Measurements from ENCODE around the gene CSTF1.

CSTF1 gene

DNA sequence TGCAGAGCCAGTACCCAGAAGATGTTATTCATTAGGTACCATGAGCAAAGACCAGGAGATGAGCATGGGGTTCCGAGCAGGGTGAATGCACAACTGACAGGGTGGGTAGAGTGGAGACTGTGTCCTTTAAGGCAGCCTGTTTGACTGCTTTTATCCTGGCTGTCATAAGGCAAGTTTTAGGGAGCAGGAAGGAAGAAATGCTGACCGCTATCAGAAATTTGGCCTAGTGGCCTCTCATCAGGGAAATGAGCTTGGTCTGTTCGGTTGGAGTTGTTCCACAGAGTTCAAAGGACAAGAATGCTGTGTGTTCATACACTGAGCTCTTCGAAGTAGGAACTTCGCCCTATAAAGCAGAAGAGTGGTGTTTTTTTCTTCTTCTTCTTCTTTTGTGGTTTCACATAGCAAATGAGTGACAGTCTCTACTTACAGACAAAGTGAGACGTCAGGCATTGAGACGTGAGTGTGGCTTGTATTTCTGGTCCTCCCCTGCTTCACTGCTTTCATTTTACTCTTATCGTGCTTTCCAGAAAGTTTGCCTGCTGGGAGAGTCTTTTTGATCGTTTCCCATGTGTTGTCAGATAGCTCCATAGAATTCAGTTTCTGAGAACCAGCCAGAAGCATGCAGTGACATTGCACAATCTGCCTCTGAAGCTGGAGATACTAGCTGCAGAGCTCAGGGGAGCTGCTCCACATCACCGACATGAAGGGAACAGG is 19.5 kb downstream of the CSTF1 start, which contains the start of gene CASS4:
Gene CASS4, plus strand, starts transcription at position 502 of the 714 bp plus-strand sequence. Its CDS starts 199 bp downstream, at position 701.
- H3K4me3 ChIP-seq (ENCODE audit: control insufficient read depth, low read depth, low read length), result no peak within 1 kb of the TSS
- no peak for DNase-seq (ENCODE audit: low read depth)
- TF ChIP-seq, protein P1, sequence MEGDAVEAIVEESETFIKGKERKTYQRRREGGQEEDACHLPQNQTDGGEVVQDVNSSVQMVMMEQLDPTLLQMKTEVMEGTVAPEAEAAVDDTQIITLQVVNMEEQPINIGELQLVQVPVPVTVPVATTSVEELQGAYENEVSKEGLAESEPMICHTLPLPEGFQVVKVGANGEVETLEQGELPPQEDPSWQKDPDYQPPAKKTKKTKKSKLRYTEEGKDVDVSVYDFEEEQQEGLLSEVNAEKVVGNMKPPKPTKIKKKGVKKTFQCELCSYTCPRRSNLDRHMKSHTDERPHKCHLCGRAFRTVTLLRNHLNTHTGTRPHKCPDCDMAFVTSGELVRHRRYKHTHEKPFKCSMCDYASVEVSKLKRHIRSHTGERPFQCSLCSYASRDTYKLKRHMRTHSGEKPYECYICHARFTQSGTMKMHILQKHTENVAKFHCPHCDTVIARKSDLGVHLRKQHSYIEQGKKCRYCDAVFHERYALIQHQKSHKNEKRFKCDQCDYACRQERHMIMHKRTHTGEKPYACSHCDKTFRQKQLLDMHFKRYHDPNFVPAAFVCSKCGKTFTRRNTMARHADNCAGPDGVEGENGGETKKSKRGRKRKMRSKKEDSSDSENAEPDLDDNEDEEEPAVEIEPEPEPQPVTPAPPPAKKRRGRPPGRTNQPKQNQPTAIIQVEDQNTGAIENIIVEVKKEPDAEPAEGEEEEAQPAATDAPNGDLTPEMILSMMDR (IDR thresholded peaks at IDR 0.05; ENCODE audit: control insufficient read depth, insufficient read depth, low read depth, low read length, missing control alignments), result no peak

DNA sequence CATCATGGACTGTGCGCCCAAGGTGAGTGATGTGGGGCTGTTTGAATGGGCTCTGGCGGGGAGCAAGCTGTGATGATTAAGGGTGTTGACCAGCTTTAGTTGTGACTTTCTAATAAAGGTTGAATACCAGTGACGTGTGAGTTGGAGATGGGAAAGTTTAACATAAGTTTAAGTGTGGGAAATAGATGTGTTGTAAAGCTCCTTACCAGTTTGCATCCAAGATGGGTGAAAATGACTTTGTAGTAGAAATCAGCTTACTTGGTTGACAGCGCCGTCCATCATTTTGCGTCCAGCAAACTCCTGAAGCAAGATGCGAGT is 20.0 kb downstream of the CSTF1 start:
- no peak for DNase-seq (ENCODE audit: low read depth)

DNA sequence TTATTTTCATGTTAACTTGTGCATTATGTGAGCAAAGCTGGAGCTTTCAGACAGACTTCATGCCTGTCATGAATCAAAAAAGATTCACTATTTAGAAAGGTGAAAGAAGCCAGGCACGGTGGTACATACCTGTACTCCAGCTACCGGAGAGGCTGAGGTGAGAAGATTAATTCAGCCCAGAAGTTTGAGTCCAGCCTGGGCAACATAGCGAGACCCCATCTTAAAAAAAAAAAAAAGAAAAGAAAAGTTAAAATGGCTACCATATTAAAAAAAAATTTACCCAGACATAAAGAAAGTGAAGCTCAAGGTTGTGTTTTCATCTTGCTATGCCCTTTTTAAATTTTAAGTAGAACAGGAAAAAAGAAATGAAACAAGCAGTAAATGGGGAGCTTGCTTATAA is 20.5 kb downstream of the CSTF1 start:
- no peak for DNase-seq (ENCODE audit: low read depth)
- TF ChIP-seq, protein P1 (IDR thresholded peaks at IDR 0.05; ENCODE audit: control insufficient read depth, insufficient read depth, low read depth, low read length, missing control alignments), result no peak
- H3K4me3 ChIP-seq (ENCODE audit: control insufficient read depth, low read depth, low read length), result no peak overlapping the region

More for the DNA sequence above, 20.0 kb downstream of the CSTF1 start:
- no peak overlapping the region for H3K4me3 ChIP-seq (ENCODE audit: control insufficient read depth, low read depth, low read length)
- TF ChIP-seq, protein P1 (IDR thresholded peaks at IDR 0.05; ENCODE audit: control insufficient read depth, insufficient read depth, low read depth, low read length, missing control alignments), result no peak

DNA sequence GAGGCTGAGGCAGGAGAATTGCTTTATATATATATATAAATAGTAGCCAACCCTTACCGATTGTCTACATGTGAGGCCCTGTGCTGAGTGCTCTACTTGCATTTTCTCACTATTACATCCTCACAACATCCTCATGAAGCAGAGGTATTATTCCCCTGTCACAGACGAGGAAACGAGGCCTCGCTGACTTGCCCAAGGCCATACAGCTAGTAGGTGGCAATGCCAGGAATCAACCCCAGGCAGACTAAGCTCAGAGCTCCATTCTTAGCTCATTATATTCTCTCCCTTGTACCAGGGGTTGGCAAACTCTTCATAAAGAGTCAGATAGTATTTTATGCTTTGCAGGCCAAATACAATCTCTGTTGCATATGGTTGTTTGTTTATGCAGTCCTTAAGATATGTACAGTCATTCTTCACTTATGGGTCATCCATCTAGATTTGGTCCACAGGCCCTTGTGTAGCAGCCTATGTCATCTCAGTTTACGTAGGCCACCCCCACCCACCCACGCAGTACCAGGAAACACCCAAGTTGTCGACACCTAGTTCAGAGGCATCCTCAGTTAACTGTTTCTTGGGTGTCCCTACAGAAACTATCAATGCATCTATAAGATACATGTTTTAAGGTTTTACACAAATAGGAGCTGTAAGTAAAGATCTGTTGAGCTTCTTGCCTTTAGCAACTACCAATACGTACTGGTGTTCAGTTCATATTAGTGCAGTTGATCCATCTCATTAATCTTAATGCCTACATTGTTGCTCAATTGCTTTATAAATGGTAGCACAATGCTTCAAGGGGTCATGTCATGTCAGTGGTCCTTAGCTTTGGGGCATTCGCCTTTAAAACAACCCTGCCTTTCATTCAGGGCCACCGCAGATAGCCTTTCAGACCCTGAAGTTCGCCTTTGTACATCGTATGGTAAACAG is 22.7 kb downstream of the CSTF1 start:
- peak; percentile 18 for DNase-seq (ENCODE audit: low read depth)
- H3K4me3 ChIP-seq (ENCODE audit: control insufficient read depth, low read depth, low read length), result no peak overlapping the region
- TF ChIP-seq, protein P1 (IDR thresholded peaks at IDR 0.05; ENCODE audit: control insufficient read depth, insufficient read depth, low read depth, low read length, missing control alignments), result no peak

DNA sequence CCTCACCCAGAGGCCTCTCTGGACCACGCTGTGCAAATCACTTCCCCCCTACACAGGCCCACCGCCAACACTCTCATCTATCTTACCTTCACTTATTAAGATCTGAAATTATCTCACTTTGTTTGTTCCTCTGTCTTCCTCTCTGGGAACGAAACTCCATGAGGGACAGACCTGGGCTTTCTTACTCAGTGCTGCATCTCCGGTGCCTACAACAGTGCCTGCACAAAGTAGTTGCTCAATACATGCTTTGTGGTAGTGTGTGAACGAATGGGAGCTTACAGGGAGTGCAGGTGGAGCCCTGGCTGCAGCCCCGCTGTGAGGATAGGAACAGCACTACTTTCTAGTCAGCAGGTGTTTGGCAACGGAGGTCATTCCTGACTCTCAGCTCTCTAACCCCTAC is 25.0 kb downstream of the CSTF1 start:
- no peak for DNase-seq (ENCODE audit: low read depth)
- H3K4me3 ChIP-seq (ENCODE audit: control insufficient read depth, low read depth, low read length), result no peak overlapping the region
- TF ChIP-seq, protein P1 (IDR thresholded peaks at IDR 0.05; ENCODE audit: control insufficient read depth, insufficient read depth, low read depth, low read length, missing control alignments), result no peak

DNA sequence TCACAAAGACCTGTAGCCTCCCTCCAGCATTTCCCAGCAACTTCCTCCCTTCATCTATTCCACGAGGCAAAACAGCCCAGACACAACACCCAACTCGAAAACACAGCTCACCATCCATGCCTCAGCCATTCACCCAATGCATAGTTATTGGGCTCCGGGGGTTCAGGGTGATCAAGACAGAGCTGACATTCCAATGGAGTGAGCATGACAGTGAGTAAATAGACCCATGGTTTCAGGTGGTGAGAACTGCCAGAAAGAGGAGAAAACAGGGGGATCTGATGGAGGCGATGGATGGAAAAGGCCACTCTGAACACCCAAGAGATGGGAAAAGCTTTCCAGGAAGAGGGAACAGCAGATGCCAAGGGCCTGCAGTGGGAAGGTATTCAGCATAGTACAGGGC is 25.5 kb downstream of the CSTF1 start:
- no peak overlapping the region for H3K4me3 ChIP-seq (ENCODE audit: control insufficient read depth, low read depth, low read length)
- DNase-seq (ENCODE audit: low read depth), result no peak
- TF ChIP-seq, protein P1 (IDR thresholded peaks at IDR 0.05; ENCODE audit: control insufficient read depth, insufficient read depth, low read depth, low read length, missing control alignments), result no peak

Data from AG09309 (cell line).